ENCODE measurements around the gene MS4A6A. TPM values are rescaled to one million over a fixed set of nuclear protein-coding genes. Genes with fewer than 3 reads are reported as not detected.
A peak's percentile ranks its signal among the peaks of the same experiment; 100 is the strongest.

MS4A6A gene
- total and polyA plus RNA-seq, 9 of the 15 experiments (the other 6 are each of a cell fraction or from before 2014, with no cell fraction given) = 0.57 to 9.5 (median 4.2) TPM

- TF ChIP-seq, protein P1, sequence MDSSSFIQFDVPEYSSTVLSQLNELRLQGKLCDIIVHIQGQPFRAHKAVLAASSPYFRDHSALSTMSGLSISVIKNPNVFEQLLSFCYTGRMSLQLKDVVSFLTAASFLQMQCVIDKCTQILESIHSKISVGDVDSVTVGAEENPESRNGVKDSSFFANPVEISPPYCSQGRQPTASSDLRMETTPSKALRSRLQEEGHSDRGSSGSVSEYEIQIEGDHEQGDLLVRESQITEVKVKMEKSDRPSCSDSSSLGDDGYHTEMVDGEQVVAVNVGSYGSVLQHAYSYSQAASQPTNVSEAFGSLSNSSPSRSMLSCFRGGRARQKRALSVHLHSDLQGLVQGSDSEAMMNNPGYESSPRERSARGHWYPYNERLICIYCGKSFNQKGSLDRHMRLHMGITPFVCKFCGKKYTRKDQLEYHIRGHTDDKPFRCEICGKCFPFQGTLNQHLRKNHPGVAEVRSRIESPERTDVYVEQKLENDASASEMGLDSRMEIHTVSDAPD (CRISPR knock-in tag; IDR thresholded peaks at IDR 0.05) = no peak
- TF ChIP-seq FOXA3 (CRISPR knock-in tag; conservative IDR thresholded peaks at IDR 0.05 in 1 of 2, IDR thresholded peaks at IDR 0.05 in 1 of 2) = 0 out of 4 replicates have a peak, but pooled peaks of 1 of the 2 experiments have one; percentile 70
- TF ChIP-seq CCNT2 (IDR thresholded peaks at IDR 0.05; ENCODE audit: borderline replicate concordance, extremely low read depth, insufficient read length, low read depth, low read length) = no peak
- no peak for TF ChIP-seq HDAC8 (tag; IDR thresholded peaks at IDR 0.05)
- TF ChIP-seq, protein P2, sequence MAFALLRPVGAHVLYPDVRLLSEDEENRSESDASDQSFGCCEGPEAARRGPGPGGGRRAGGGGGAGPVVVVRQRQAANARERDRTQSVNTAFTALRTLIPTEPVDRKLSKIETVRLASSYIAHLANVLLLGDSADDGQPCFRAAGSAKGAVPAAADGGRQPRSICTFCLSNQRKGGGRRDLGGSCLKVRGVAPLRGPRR (CRISPR knock-in tag; IDR thresholded peaks at IDR 0.05) = no peak
- no peak for TF ChIP-seq NR4A1 (CRISPR knock-in tag; IDR thresholded peaks at IDR 0.05)
- TF ChIP-seq NR4A1 (tag; IDR thresholded peaks at IDR 0.05) = no peak
- TF ChIP-seq CBX5 (IDR thresholded peaks at IDR 0.05; ENCODE audit: borderline replicate concordance, low read depth) = peak; percentile 97
- TF ChIP-seq, protein P3, sequence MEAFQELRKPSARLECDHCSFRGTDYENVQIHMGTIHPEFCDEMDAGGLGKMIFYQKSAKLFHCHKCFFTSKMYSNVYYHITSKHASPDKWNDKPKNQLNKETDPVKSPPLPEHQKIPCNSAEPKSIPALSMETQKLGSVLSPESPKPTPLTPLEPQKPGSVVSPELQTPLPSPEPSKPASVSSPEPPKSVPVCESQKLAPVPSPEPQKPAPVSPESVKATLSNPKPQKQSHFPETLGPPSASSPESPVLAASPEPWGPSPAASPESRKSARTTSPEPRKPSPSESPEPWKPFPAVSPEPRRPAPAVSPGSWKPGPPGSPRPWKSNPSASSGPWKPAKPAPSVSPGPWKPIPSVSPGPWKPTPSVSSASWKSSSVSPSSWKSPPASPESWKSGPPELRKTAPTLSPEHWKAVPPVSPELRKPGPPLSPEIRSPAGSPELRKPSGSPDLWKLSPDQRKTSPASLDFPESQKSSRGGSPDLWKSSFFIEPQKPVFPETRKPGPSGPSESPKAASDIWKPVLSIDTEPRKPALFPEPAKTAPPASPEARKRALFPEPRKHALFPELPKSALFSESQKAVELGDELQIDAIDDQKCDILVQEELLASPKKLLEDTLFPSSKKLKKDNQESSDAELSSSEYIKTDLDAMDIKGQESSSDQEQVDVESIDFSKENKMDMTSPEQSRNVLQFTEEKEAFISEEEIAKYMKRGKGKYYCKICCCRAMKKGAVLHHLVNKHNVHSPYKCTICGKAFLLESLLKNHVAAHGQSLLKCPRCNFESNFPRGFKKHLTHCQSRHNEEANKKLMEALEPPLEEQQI (IDR thresholded peaks at IDR 0.05) = peak; percentile 25; the same call in 1 of the 2 replicates
- peak; percentile 53 for TF ChIP-seq ATF7 (IDR thresholded peaks at IDR 0.05)
- TF ChIP-seq CEBPZ (IDR thresholded peaks at IDR 0.05; ENCODE audit: borderline replicate concordance, low read depth, low read length) = peak; percentile 91
- no peak for TF ChIP-seq HCFC1 (IDR thresholded peaks at IDR 0.05; ENCODE audit: low read depth, low read length)
- TF ChIP-seq CTCF (IDR thresholded peaks at IDR 0.05 in 2 of 3, conservative IDR thresholded peaks at IDR 0.05 in 1 of 3; ENCODE audit: insufficient read depth in 2 of 3, low read depth in 1 of 3, low read length in 3 of 3) = peak; percentile 37 to 53 (median 44); a peak in 5 of 6 replicates
- no peak for TF ChIP-seq ZNF644 (tag; IDR thresholded peaks at IDR 0.05; ENCODE audit: low read depth)
- TF ChIP-seq PTRF (tag; IDR thresholded peaks at IDR 0.05) = no peak
- peak; percentile 72 for TF ChIP-seq CEBPB (tag; IDR thresholded peaks at IDR 0.05)
- TF ChIP-seq ZNF766 (CRISPR knock-in tag; conservative IDR thresholded peaks at IDR 0.05) = no peak
These were observed 13.5 kb downstream of the MS4A6A start (continued) for GRCh38 chr11:60169264-60169915.

Data from K562 (cell line).